Activated naive CD8-positive, alpha-beta T cell treated with anti-CD3 and anti-CD28 coated beads, Interleukin-2, amount 10 ng/mL, durations not matched to agents 7 days and 5 days (primary cell): Measurements from ENCODE around the gene FAT3. TPM values are rescaled to one million over a fixed set of nuclear protein-coding genes. Genes with fewer than 3 reads are reported as not detected.

Experiments used
- ATAC-seq: fragments of 150-1000 bp; cut with Tn5 transposase; one replicate; pipeline ENCODE4 v1.10.0; 2021; ENCODE audit warnings: low read depth, moderate library complexity
- POLR2A ChIA-PET: fragments of 350-600 bp; sonication (Branson Sonifier 250); formaldehyde crosslinking; loops from one replicate; lab custom pipeline; 2021; ENCODE audit warnings: antibody characterized with exemption; lab: Charles Lee
- DNase-seq: peaks from one replicate; pipeline ENCODE4 v3.0.0; 2021
- H3K27ac Mint-ChIP-seq: one replicate; pipeline ENCODE4 v1.8.0; 2022; ENCODE audit warnings: mild to moderate bottlenecking, mixed read lengths
- H3K27me3 Mint-ChIP-seq: one replicate; pipeline ENCODE4 v1.8.0; 2022; ENCODE audit warnings: mild to moderate bottlenecking, moderate library complexity, mixed read lengths
- H3K36me3 Mint-ChIP-seq: one replicate; pipeline ENCODE4 v1.8.0; 2021; ENCODE audit warnings: mild to moderate bottlenecking, mixed read lengths
- H3K4me1 Mint-ChIP-seq: one replicate; pipeline ENCODE4 v1.8.0; 2021; ENCODE audit warnings: mixed read lengths
- H3K4me3 Mint-ChIP-seq: one replicate; pipeline ENCODE4 v1.8.0; 2022; ENCODE audit warnings: mild to moderate bottlenecking, moderate library complexity, mixed read lengths
- H3K9me3 Mint-ChIP-seq: one replicate; pipeline ENCODE4 v1.8.0; 2021; ENCODE audit warnings: mixed read lengths
- total RNA-seq, 2 experiments: library from RNA; stranded (reverse); gene quantifications; one replicate each; pipeline ENCODE4 v1.2.3, GENCODE V29; 2021

The FAT3 gene
- total RNA-seq, 2 experiments from 2014 or later: not detected

GRCh38 chr11:92249156-92249753 lies 24.6 kb downstream of the FAT3 start:
- Mint-ChIP-seq H3K4me1 (no peaks in the 10 kb centered on the region), H3K4me3 (no peak overlapping the region), H3K36me3 (no peaks in the 10 kb centered on the region), H3K27ac (no peak overlapping the region), H3K9me3 (no peaks in the 10 kb centered on the region), H3K27me3 (no peaks in the 10 kb centered on the region)
- POLR2A ChIA-PET: no interaction called here
- DNase-seq (no peak), ATAC-seq (no peak)

GRCh38 chr11:92251980-92252379 lies 27.4 kb downstream of the FAT3 start:
- Mint-ChIP-seq H3K36me3 (no peaks in the 10 kb centered on the region), H3K9me3 (no peaks in the 10 kb centered on the region), H3K27me3 (no peaks in the 10 kb centered on the region), H3K27ac (no peak overlapping the region), H3K4me3 (no peak overlapping the region), H3K4me1 (no peaks in the 10 kb centered on the region)
- POLR2A ChIA-PET: no interaction called here
- ATAC-seq (no peak), DNase-seq (no peak)

GRCh38 chr11:92253421-92253820 lies 28.8 kb downstream of the FAT3 start:
- DNase-seq (no peak), ATAC-seq (no peak)
- no peaks in the 10 kb centered on the region for H3K9me3 Mint-ChIP-seq
- H3K27me3 Mint-ChIP-seq: no peaks in the 10 kb centered on the region
- POLR2A ChIA-PET: no interaction called here
- H3K4me1 Mint-ChIP-seq: no peaks in the 10 kb centered on the region
- no peaks in the 10 kb centered on the region for H3K36me3 Mint-ChIP-seq
- H3K4me3 Mint-ChIP-seq: no peak overlapping the region
- no peak overlapping the region for H3K27ac Mint-ChIP-seq

GRCh38 chr11:92253945-92254344 lies 29.3 kb downstream of the FAT3 start:
- H3K9me3 Mint-ChIP-seq: no peaks in the 10 kb centered on the region
- no peak overlapping the region for H3K4me3 Mint-ChIP-seq
- POLR2A ChIA-PET: no interaction called here
- no peak for DNase-seq
- H3K4me1 Mint-ChIP-seq: no peaks in the 10 kb centered on the region
- H3K27me3 Mint-ChIP-seq: no peaks in the 10 kb centered on the region
- no peak for ATAC-seq
- no peaks in the 10 kb centered on the region for H3K36me3 Mint-ChIP-seq
- no peak overlapping the region for H3K27ac Mint-ChIP-seq

GRCh38 chr11:92257536-92257935 lies 32.9 kb downstream of the FAT3 start:
- POLR2A ChIA-PET: no interaction called here
- Mint-ChIP-seq H3K27ac (no peak overlapping the region), H3K27me3 (no peaks in the 10 kb centered on the region), H3K36me3 (no peaks in the 10 kb centered on the region), H3K9me3 (peaks cover 1% of the 10 kb centered on the region), H3K4me1 (no peaks in the 10 kb centered on the region), H3K4me3 (no peak overlapping the region)
- DNase-seq (no peak), ATAC-seq (no peak)

GRCh38 chr11:92259861-92260260 lies 35.2 kb downstream of the FAT3 start:
- no peak for ATAC-seq
- POLR2A ChIA-PET: no interaction called here
- Mint-ChIP-seq H3K27ac (no peak overlapping the region), H3K9me3 (peaks cover 1% of the 10 kb centered on the region), H3K27me3 (no peaks in the 10 kb centered on the region), H3K4me1 (no peaks in the 10 kb centered on the region), H3K4me3 (no peak overlapping the region), H3K36me3 (no peaks in the 10 kb centered on the region)
- DNase-seq: no peak

GRCh38 chr11:92264350-92264749 lies 39.7 kb downstream of the FAT3 start:
- Mint-ChIP-seq H3K27ac (no peak overlapping the region), H3K9me3 (peaks cover 1% of the 10 kb centered on the region), H3K36me3 (no peaks in the 10 kb centered on the region), H3K27me3 (no peaks in the 10 kb centered on the region), H3K4me3 (no peak overlapping the region), H3K4me1 (no peaks in the 10 kb centered on the region)
- DNase-seq (no peak), ATAC-seq (no peak)
- POLR2A ChIA-PET: no interaction called here

- Mint-ChIP-seq H3K36me3 (no peaks in the 10 kb centered on the region), H3K27me3 (no peaks in the 10 kb centered on the region), H3K27ac (no peak overlapping the region), H3K4me3 (no peak overlapping the region), H3K9me3 (no peaks in the 10 kb centered on the region), H3K4me1 (no peaks in the 10 kb centered on the region)
- no peak for ATAC-seq
- DNase-seq: no peak
- POLR2A ChIA-PET: no interaction called here
Measured at GRCh38 chr11:92266806-92267205, 42.2 kb downstream of the FAT3 start.

- Mint-ChIP-seq H3K9me3 (no peaks in the 10 kb centered on the region), H3K4me3 (no peak overlapping the region), H3K27me3 (no peaks in the 10 kb centered on the region), H3K36me3 (no peaks in the 10 kb centered on the region), H3K27ac (no peak overlapping the region), H3K4me1 (no peaks in the 10 kb centered on the region)
- POLR2A ChIA-PET: no interaction called here
- no peak for DNase-seq
- ATAC-seq: no peak
Measured at GRCh38 chr11:92267278-92267677, 42.7 kb downstream of the FAT3 start.

GRCh38 chr11:92267968-92268367 lies 43.4 kb downstream of the FAT3 start:
- H3K27ac Mint-ChIP-seq: no peak overlapping the region
- H3K4me3 Mint-ChIP-seq: no peak overlapping the region
- DNase-seq: no peak
- POLR2A ChIA-PET: no interaction called here
- no peaks in the 10 kb centered on the region for H3K36me3 Mint-ChIP-seq
- no peaks in the 10 kb centered on the region for H3K27me3 Mint-ChIP-seq
- no peaks in the 10 kb centered on the region for H3K9me3 Mint-ChIP-seq
- H3K4me1 Mint-ChIP-seq: no peaks in the 10 kb centered on the region
- ATAC-seq: no peak

GRCh38 chr11:92268546-92268945 lies 43.9 kb downstream of the FAT3 start:
- H3K27me3 Mint-ChIP-seq: no peaks in the 10 kb centered on the region
- H3K27ac Mint-ChIP-seq: no peak overlapping the region
- no peaks in the 10 kb centered on the region for H3K4me1 Mint-ChIP-seq
- no peaks in the 10 kb centered on the region for H3K36me3 Mint-ChIP-seq
- DNase-seq (no peak), ATAC-seq (no peak)
- H3K9me3 Mint-ChIP-seq: no peaks in the 10 kb centered on the region
- POLR2A ChIA-PET: no interaction called here
- no peak overlapping the region for H3K4me3 Mint-ChIP-seq

- H3K36me3 Mint-ChIP-seq: no peaks in the 10 kb centered on the region
- no peaks in the 10 kb centered on the region for H3K27me3 Mint-ChIP-seq
- POLR2A ChIA-PET: no interaction called here
- H3K4me3 Mint-ChIP-seq: no peak overlapping the region
- no peaks in the 10 kb centered on the region for H3K9me3 Mint-ChIP-seq
- no peaks in the 10 kb centered on the region for H3K4me1 Mint-ChIP-seq
- no peak overlapping the region for H3K27ac Mint-ChIP-seq
- no peak for ATAC-seq
- no peak for DNase-seq
Measured at GRCh38 chr11:92269021-92269420, 44.4 kb downstream of the FAT3 start.

- POLR2A ChIA-PET: no interaction called here
- no peak overlapping the region for H3K4me3 Mint-ChIP-seq
- no peaks in the 10 kb centered on the region for H3K27me3 Mint-ChIP-seq
- no peaks in the 10 kb centered on the region for H3K36me3 Mint-ChIP-seq
- DNase-seq (no peak), ATAC-seq (no peak)
- H3K27ac Mint-ChIP-seq: no peak overlapping the region
- H3K9me3 Mint-ChIP-seq: no peaks in the 10 kb centered on the region
- no peaks in the 10 kb centered on the region for H3K4me1 Mint-ChIP-seq
Measured at GRCh38 chr11:92269841-92270240, 45.2 kb downstream of the FAT3 start.

GRCh38 chr11:92272651-92273050 lies 48.0 kb downstream of the FAT3 start:
- H3K27ac Mint-ChIP-seq: no peak overlapping the region
- H3K36me3 Mint-ChIP-seq: no peaks in the 10 kb centered on the region
- H3K4me1 Mint-ChIP-seq: no peaks in the 10 kb centered on the region
- no peak for DNase-seq
- H3K27me3 Mint-ChIP-seq: no peaks in the 10 kb centered on the region
- no peaks in the 10 kb centered on the region for H3K9me3 Mint-ChIP-seq
- ATAC-seq: no peak
- POLR2A ChIA-PET: no interaction called here
- H3K4me3 Mint-ChIP-seq: no peak overlapping the region
